GM21367 (cell line): ENCODE measurements around the gene HS3ST6.
"Not testable (repeated sequence)": the region's sequence is repeated elsewhere in the genome, so short reads cannot be mapped to it uniquely, and the experiment has no call there.

Experiments
- ATAC-seq: cut with Tn5 transposase; IDR thresholded peaks from one replicate; pipeline ENCODE4 v1.9.1; 2021; ENCODE audit not compliant: unreplicated experiment

Gene HS3ST6

GRCh38 chr16:1909561-1910231 lies 8.5 kb downstream of the HS3ST6 start:
- ATAC-seq: no peak

- ATAC-seq: no peak
These were observed 9.2 kb downstream of the HS3ST6 start for GRCh38 chr16:1908983-1909382.

- ATAC-seq: no peak
These were observed 10.0 kb downstream of the HS3ST6 start for GRCh38 chr16:1908184-1908583.

- no peak for ATAC-seq
These were observed 10.9 kb downstream of the HS3ST6 start for GRCh38 chr16:1907226-1907860.

- no peak for ATAC-seq
These were observed 11.4 kb downstream of the HS3ST6 start for GRCh38 chr16:1906846-1907165.

- no peak for ATAC-seq
These were observed 12.0 kb downstream of the HS3ST6 start for GRCh38 chr16:1906055-1906845.

- ATAC-seq: no peak
These were observed 14.1 kb downstream of the HS3ST6 start for GRCh38 chr16:1903845-1904840.

GRCh38 chr16:1903220-1903574 lies 15.0 kb downstream of the HS3ST6 start:
- ATAC-seq: no peak

GRCh38 chr16:1902547-1903219 lies 15.5 kb downstream of the HS3ST6 start:
- ATAC-seq: no peak

GRCh38 chr16:1900452-1900774 lies 17.8 kb downstream of the HS3ST6 start:
- no peak for ATAC-seq

GRCh38 chr16:1899641-1900451 lies 18.4 kb downstream of the HS3ST6 start:
- no peak for ATAC-seq

- not testable (repeated sequence) for ATAC-seq
These were observed 20.5 kb downstream of the HS3ST6 start for GRCh38 chr16:1897692-1898091.

- no peak for ATAC-seq
These were observed 22.1 kb downstream of the HS3ST6 start for GRCh38 chr16:1895949-1896675.

- no peak for ATAC-seq
These were observed 23.1 kb downstream of the HS3ST6 start for GRCh38 chr16:1895068-1895467.

- ATAC-seq: no peak
These were observed 27.5 kb downstream of the HS3ST6 start for GRCh38 chr16:1890708-1891050.

GRCh38 chr16:1890024-1890707 lies 28.0 kb downstream of the HS3ST6 start:
- no peak for ATAC-seq

GRCh38 chr16:1887711-1888354 lies 30.4 kb downstream of the HS3ST6 start:
- ATAC-seq: no peak

GRCh38 chr16:1884889-1885288 lies 33.3 kb downstream of the HS3ST6 start:
- no peak for ATAC-seq
